GM23248 (cell line): ENCODE data around the gene GPAT3.

Experiments used
- EZH2 ChIP-seq: fragments of 200-600 bp; sonication (generic); IDR thresholded peaks from 2 replicates; pipeline ENCODE4 v1.6.1; 2018; ENCODE audit warnings: antibody characterized with exemption, mild to moderate bottlenecking; ENCODE audit not compliant: insufficient read depth, poor library complexity, severe bottlenecking
- EZH2phosphoT487 ChIP-seq: fragments of 200-600 bp; sonication (generic); IDR thresholded peaks from 2 replicates; pipeline ENCODE4 v1.6.1; 2018; ENCODE audit warnings: antibody characterized with exemption, moderate library complexity, mild to moderate bottlenecking, low read depth; ENCODE audit not compliant: insufficient read depth

DNA sequence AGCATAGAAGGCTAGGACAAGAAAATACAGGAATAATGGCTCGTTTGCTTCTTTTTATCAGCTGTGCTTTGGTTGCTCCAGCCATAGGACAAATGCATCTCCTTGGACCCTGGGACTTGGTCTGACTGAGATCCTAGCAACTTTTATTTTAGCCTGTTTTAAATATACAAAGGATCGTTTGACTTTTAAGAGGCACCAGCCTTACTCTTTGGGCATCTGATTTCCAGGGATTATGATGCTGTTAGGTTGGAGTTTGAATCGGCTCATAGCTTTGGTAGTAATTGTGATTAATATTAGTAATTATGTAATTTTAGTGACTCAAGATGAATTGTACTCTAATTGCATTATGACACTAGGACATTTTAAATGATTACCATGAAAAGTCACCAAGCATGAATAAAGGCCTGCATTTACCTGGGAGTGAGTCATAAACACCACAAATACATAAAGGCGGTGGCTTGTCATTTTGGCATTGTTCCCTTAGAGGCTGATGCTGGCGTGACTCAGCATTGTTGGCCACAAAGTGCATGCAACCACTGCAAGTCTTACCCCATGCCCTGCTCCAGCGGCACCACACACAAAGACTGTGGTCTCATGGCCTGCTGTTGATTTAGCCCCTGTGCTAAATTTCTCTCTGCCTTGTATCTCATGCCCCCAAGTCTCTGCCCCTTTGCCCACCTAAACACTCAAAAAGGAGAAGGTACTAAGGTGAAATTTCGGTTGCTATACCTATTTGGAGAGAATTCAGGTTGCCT is 12.4 kb downstream of the GPAT3 start:
- TF ChIP-seq EZH2 (no peak), EZH2phosphoT487 (no peak)
